Astrocyte (in vitro differentiated cells and primary cell): ENCODE measurements around the gene TRIP10.

ENCODE experiments used
- EZH2 ChIP-seq: IDR thresholded peaks from 2 replicates; pipeline ENCODE4 v1.6.1; 2012; ENCODE audit warnings: mild to moderate bottlenecking, low read length, inconsistent platforms; ENCODE audit not compliant: insufficient read depth
- TF ChIP-seq, protein P1 (sequence below): IDR thresholded peaks from 2 replicates; pipeline ENCODE4 v1.5.1; 2011; ENCODE audit warnings: low read depth, mild to moderate bottlenecking, inconsistent platforms, low read length, moderate library complexity; ENCODE audit not compliant: insufficient read depth

DNA sequence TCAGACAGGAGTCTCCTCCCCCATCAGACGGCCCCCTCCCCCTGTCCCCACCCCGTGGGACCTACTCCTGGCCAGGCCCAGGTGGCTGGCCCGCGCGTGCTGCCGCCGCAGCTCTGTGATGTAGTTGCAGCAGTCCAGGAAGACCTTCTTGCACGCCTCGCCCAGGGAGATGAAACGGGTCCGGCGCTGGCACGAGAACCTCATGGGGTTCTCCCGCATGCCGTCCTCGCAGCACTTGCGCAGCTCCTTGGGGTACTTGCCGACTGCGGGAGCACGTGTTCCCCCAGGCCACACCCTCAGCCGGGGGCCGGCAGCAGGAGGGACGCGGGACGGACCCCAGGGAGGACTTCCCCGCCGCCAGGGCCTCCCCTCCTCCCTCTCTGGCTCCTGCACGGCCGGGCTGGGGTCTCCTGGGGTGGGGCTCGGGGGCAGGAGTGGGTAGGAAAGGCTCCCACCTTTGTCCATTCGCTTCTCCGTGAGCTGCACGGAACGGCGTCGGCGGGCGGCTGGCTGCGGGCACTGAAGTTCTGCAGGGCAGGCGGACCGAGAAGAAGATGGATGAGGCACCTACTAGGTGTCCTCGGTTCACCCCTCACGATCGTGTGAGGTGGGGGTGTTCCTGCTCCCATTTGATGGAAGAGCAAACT is 32.3 kb upstream of the TRIP10 start:
- TF ChIP-seq, protein P1, sequence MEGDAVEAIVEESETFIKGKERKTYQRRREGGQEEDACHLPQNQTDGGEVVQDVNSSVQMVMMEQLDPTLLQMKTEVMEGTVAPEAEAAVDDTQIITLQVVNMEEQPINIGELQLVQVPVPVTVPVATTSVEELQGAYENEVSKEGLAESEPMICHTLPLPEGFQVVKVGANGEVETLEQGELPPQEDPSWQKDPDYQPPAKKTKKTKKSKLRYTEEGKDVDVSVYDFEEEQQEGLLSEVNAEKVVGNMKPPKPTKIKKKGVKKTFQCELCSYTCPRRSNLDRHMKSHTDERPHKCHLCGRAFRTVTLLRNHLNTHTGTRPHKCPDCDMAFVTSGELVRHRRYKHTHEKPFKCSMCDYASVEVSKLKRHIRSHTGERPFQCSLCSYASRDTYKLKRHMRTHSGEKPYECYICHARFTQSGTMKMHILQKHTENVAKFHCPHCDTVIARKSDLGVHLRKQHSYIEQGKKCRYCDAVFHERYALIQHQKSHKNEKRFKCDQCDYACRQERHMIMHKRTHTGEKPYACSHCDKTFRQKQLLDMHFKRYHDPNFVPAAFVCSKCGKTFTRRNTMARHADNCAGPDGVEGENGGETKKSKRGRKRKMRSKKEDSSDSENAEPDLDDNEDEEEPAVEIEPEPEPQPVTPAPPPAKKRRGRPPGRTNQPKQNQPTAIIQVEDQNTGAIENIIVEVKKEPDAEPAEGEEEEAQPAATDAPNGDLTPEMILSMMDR = no peak
- no peak for TF ChIP-seq EZH2
